Loucy (cell line): ENCODE data around the gene AVPI1.
A peak's percentile ranks its signal among the peaks of the same experiment; 100 is the strongest.

ENCODE experiments used
- CTCF ChIP-seq: fragments of 200-600 bp; sonication (generic); conservative IDR thresholded peaks from 2 replicates; pipeline ENCODE4 v1.5.1; 2014; ENCODE audit warnings: mild to moderate bottlenecking, antibody characterized with exemption, low read length
- EZH2phosphoT487 ChIP-seq: fragments of 200-600 bp; IDR thresholded peaks from 2 replicates; pipeline ENCODE4 v1.6.1; 2018; ENCODE audit warnings: antibody characterized with exemption, mild to moderate bottlenecking, moderate library complexity, borderline replicate concordance

- TF ChIP-seq CTCF (peak; percentile 44), EZH2phosphoT487 (no peak)
Measured at GRCh38 chr10:97713826-97714400, 26.9 kb upstream of the AVPI1 start.
